H1 (cell line): ENCODE data around the gene HSFX4. TPM values are rescaled to one million over a fixed set of nuclear protein-coding genes. Genes with fewer than 3 reads are reported as not detected.

Source experiments
- CTCF ChIA-PET: fragments of 300-600 bp; sonication (Branson Sonifier 250); formaldehyde crosslinking; loops from one replicate; lab custom pipeline; 2021; ENCODE audit not compliant: partially characterized antibody; lab: Charles Lee
- POLR2A ChIA-PET: fragments of 300-600 bp; sonication (Branson Sonifier 250); formaldehyde crosslinking; loops from one replicate; lab custom pipeline; 2021; ENCODE audit warnings: inconsistent platforms; ENCODE audit not compliant: partially characterized antibody; lab: Charles Lee
- DNase-seq, 2 experiments: peaks; one replicate each; pipeline versions ENCODE4 v3.0.0 to v3.0.0-alpha.2; 2010 to 2022; ENCODE audit warnings: low spot score in 2 of 2, low read depth in 1 of 2, mixed read lengths in 1 of 2
- FAIRE-seq: peaks from 2 replicates; lab custom pipeline; 2011; peaks lifted over from hg19 to GRCh38; lab: Jason Lieb, UNC
- H2AFZ ChIP-seq: 2 replicates; pipeline ENCODE4 v1.8.1; 2012; ENCODE audit warnings: low read length, inconsistent platforms
- H2AK5ac ChIP-seq: 2 replicates; pipeline ENCODE4 v1.6.1; 2013; ENCODE audit warnings: low read depth, low read length
- H2BK120ac ChIP-seq: replicated peaks from 2 replicates; pipeline ENCODE3; 2013; ENCODE audit warnings: low read depth, low read length, inconsistent platforms
- H2BK12ac ChIP-seq: 2 replicates; pipeline ENCODE4 v1.6.1; 2013; ENCODE audit warnings: low read depth, low read length
- H2BK15ac ChIP-seq: 2 replicates; pipeline ENCODE4 v1.6.1; 2013; ENCODE audit warnings: low read length
- H2BK20ac ChIP-seq: 2 replicates; pipeline ENCODE4 v1.6.1; 2013; ENCODE audit warnings: low read length
- H2BK5ac ChIP-seq: 2 replicates; pipeline ENCODE4 v1.6.1; 2013; ENCODE audit warnings: low read depth, low read length
- H3K14ac ChIP-seq: 2 replicates; pipeline ENCODE4 v1.6.1; 2013; ENCODE audit warnings: inconsistent platforms; ENCODE audit not compliant: insufficient read length
- H3K18ac ChIP-seq: 2 replicates; pipeline ENCODE4 v1.6.1; 2013; ENCODE audit warnings: low read length; ENCODE audit errors: extremely low read depth
- H3K23ac ChIP-seq: 2 replicates; pipeline ENCODE4 v1.6.1; 2013; ENCODE audit warnings: inconsistent platforms; ENCODE audit not compliant: insufficient read length
- H3K23me2 ChIP-seq: 2 replicates; pipeline ENCODE4 v1.6.1; 2013; ENCODE audit warnings: low read depth, low read length
- H3K27ac ChIP-seq: 2 replicates; pipeline ENCODE4 v1.6.1; 2011; ENCODE audit warnings: low read depth, low read length, inconsistent platforms
- H3K27me3 ChIP-seq, 4 experiments: replicated peaks in 1 of 4; 1 replicate in 1 of 4; 2 replicates in 3 of 4; pipeline versions ENCODE4 v1.6.1 to v1.8.1; 2011 to 2013; ENCODE audit warnings: low read length in 3 of 4, mild to moderate bottlenecking in 3 of 4, inconsistent platforms in 2 of 4, mixed read lengths in 2 of 4, moderate library complexity in 1 of 4; ENCODE audit not compliant: control insufficient read depth in 3 of 4, insufficient read depth in 3 of 4; ENCODE audit errors: extremely low read depth in 1 of 4
- H3K36me3 ChIP-seq, 4 experiments: 2 replicates each; pipeline versions ENCODE4 v1.6.1 to v1.8.1; 2011 to 2013; ENCODE audit warnings: mild to moderate bottlenecking in 4 of 4, low read length in 3 of 4, moderate library complexity in 2 of 4, control low read depth in 1 of 4, inconsistent platforms in 1 of 4; ENCODE audit not compliant: insufficient read depth in 4 of 4, control insufficient read depth in 2 of 4
- H3K4ac ChIP-seq: replicated peaks from 2 replicates; pipeline ENCODE3; 2013; ENCODE audit warnings: low read length, low read depth, mixed read lengths, inconsistent platforms; ENCODE audit not compliant: insufficient read length
- H3K4me1 ChIP-seq, 4 experiments: replicated peaks in 1 of 4; 1 replicate in 1 of 4; 2 replicates in 3 of 4; pipeline versions ENCODE4 v1.6.1 to v1.8.1; 2011 to 2013; ENCODE audit warnings: low read length in 3 of 4, inconsistent platforms in 2 of 4, mixed read lengths in 1 of 4; ENCODE audit not compliant: insufficient read depth in 4 of 4, control insufficient read depth in 3 of 4
- H3K4me2 ChIP-seq, 2 experiments: 2 replicates each; pipeline versions ENCODE4 v1.6.1 to v1.8.1; 2011 to 2013; ENCODE audit warnings: low read depth in 2 of 2, low read length in 2 of 2, control low read depth in 1 of 2, inconsistent platforms in 1 of 2, mild to moderate bottlenecking in 1 of 2; ENCODE audit not compliant: insufficient read depth in 1 of 2
- H3K4me3 ChIP-seq, 4 experiments: fragments of 200-600, 300-600 bp in 1 of 4; sonication (generic), shearing (Covaris generic), sonication (Bioruptor Twin) in 1 of 4; 2 replicates each; pipeline versions ENCODE4 v1.5.1 to v1.8.1; 2011 to 2016; ENCODE audit warnings: low read length in 4 of 4, low read depth in 3 of 4, control low read depth in 2 of 4, inconsistent platforms in 2 of 4, mild to moderate bottlenecking in 2 of 4, mixed read lengths in 1 of 4, moderate library complexity in 1 of 4; ENCODE audit not compliant: insufficient read depth in 2 of 4; ENCODE audit errors: extremely low read depth in 1 of 4
- H3K56ac ChIP-seq: replicated peaks from 2 replicates; pipeline ENCODE3; 2013; ENCODE audit warnings: low read depth, mild to moderate bottlenecking, mixed read lengths, low read length, inconsistent platforms; ENCODE audit not compliant: insufficient read length
- H3K79me1 ChIP-seq: 2 replicates; pipeline ENCODE4 v1.6.1; 2013; ENCODE audit warnings: low read depth, low read length, control low read depth
- H3K79me2 ChIP-seq, 2 experiments: 2 replicates each; pipeline versions ENCODE4 v1.6.1 to v1.8.1; 2012 to 2013; ENCODE audit warnings: low read length in 2 of 2, mild to moderate bottlenecking in 2 of 2, inconsistent platforms in 1 of 2; ENCODE audit not compliant: insufficient read depth in 2 of 2, control insufficient read depth in 1 of 2
- H3K9ac ChIP-seq, 4 experiments: replicated peaks in 1 of 4; 1 replicate in 1 of 4; 2 replicates in 3 of 4; pipeline versions ENCODE4 v1.6.1 to v1.8.1; 2011 to 2013; ENCODE audit warnings: low read depth in 3 of 4, low read length in 3 of 4, control low read depth in 2 of 4, mild to moderate bottlenecking in 2 of 4, moderate library complexity in 2 of 4, inconsistent platforms in 1 of 4; ENCODE audit errors: extremely low read depth in 1 of 4
- H3K9me3 ChIP-seq, 2 experiments: 2 replicates each; pipeline versions ENCODE4 v1.6.1 to v1.8.1; 2012 to 2013; ENCODE audit warnings: mild to moderate bottlenecking in 2 of 2, moderate library complexity in 2 of 2, control low read depth in 1 of 2, inconsistent platforms in 1 of 2, low read depth in 1 of 2, low read length in 1 of 2, mixed read lengths in 1 of 2; ENCODE audit not compliant: insufficient read depth in 2 of 2
- H4K20me1 ChIP-seq, 2 experiments: replicated peaks in 1 of 2; 2 replicates each; pipeline versions ENCODE3 to v1.8.1; 2011 to 2013; ENCODE audit warnings: inconsistent platforms in 2 of 2, low read length in 2 of 2, mild to moderate bottlenecking in 1 of 2; ENCODE audit not compliant: insufficient read depth in 2 of 2, control insufficient read depth in 1 of 2
- H4K5ac ChIP-seq: 2 replicates; pipeline ENCODE4 v1.6.1; 2013; ENCODE audit warnings: low read length, low read depth, mixed read lengths, inconsistent platforms; ENCODE audit not compliant: insufficient read length
- H4K8ac ChIP-seq: 2 replicates; pipeline ENCODE4 v1.8.0; 2013; ENCODE audit warnings: mild to moderate bottlenecking, moderate library complexity, low read length, inconsistent platforms; ENCODE audit not compliant: insufficient read depth; ENCODE audit errors: extremely low read depth
- H4K91ac ChIP-seq: replicated peaks from 2 replicates; pipeline ENCODE3; 2013; ENCODE audit warnings: low read length, mixed read lengths, inconsistent platforms; ENCODE audit not compliant: insufficient read length
- BRCA1 ChIP-seq: IDR thresholded peaks from 2 replicates; pipeline ENCODE4 v1.6.1; 2012; ENCODE audit warnings: low read depth, low read length, improper control_type of control experiment
- CBX5 ChIP-seq: fragments of 300-800, 300-1000 bp; sonication (generic); IDR thresholded peaks from 2 replicates; pipeline ENCODE4 v1.7.1; 2016; ENCODE audit warnings: antibody characterized with exemption, low read length, low read depth
- CBX8 ChIP-seq: fragments of 300-800, 300-1000 bp; sonication (generic); IDR thresholded peaks from 2 replicates; pipeline ENCODE4 v1.7.1; 2016; ENCODE audit warnings: low read depth, low read length, borderline replicate concordance
- CEBPB ChIP-seq: IDR thresholded peaks from 2 replicates; pipeline ENCODE4 v1.6.1; 2012; ENCODE audit warnings: low read depth, low read length
- EZH2 ChIP-seq: fragments of 200-600 bp; sonication (generic); IDR thresholded peaks from 2 replicates; pipeline ENCODE4 v1.7.1; 2012; ENCODE audit warnings: low read depth, mild to moderate bottlenecking, moderate library complexity, low read length, inconsistent platforms; ENCODE audit not compliant: severe bottlenecking
- MAFK ChIP-seq: IDR thresholded peaks from 2 replicates; pipeline ENCODE4 v1.6.1; 2012; ENCODE audit warnings: low read depth, mild to moderate bottlenecking, improper control_type of control experiment, low read length
- RXRA ChIP-seq: IDR thresholded peaks from 2 replicates; pipeline ENCODE4 v1.6.1; 2011; ENCODE audit warnings: low read depth, mild to moderate bottlenecking, low read length, moderate library complexity; ENCODE audit not compliant: insufficient read depth
- SRF ChIP-seq: IDR thresholded peaks from 2 replicates; pipeline ENCODE4 v1.6.1; 2011; ENCODE audit warnings: mild to moderate bottlenecking, low read depth, low read length, moderate library complexity
- WGBS, 2 experiments: shearing (Covaris generic) in 1 of 2; methylation state at CpG; one replicate each; pipeline versions ENCODE4 v1.1.6 to v1.1.7; 2013 to 2015; ENCODE audit warnings: low lambda C conversion rate in 2 of 2, mixed read lengths in 2 of 2, inconsistent platforms in 1 of 2, low coverage in 1 of 2, missing lambda C conversion rate in 1 of 2; ENCODE audit not compliant: insufficient replicate concordance in 2 of 2, insufficient coverage in 1 of 2, insufficient read length in 1 of 2; ENCODE audit errors: extremely low coverage in 1 of 2, missing lambda C conversion rate in 1 of 2; 5-methylcytosine and 5-hydroxymethylcytosine counted together
- polyA plus RNA-seq, 7 experiments: library from polyadenylated mRNA; depleted of rRNA in 3 of 7; stranded (reverse) in 5 of 7; unstranded in 2 of 7; fragments of >200 nt in 5 of 7; fragments of 200-250 nt in 2 of 7; gene quantifications; 1 replicate in 5 of 7; 2 replicates in 1 of 7; 4 replicates in 1 of 7; pipeline versions ENCODE4 v1.2.1 to v1.2.3, GENCODE V29; 2011 to 2013; ENCODE audit warnings: missing spikeins in 2 of 7, mixed read lengths in 2 of 7
- total RNA-seq: library from RNA; stranded (reverse); fragmentation: NEBNext Ultra II Directional; extraction: Animal tissue kit (Norgen Biotek cat#: 25700); gene quantifications from 2 replicates; pipeline ENCODE4 v1.2.1, GENCODE V29; 2021

The HSFX4 gene
- total and polyA plus RNA-seq, 2 of the 8 experiments (the other 6 are each of a cell fraction or from before 2014, with no cell fraction given): not detected

DNA sequence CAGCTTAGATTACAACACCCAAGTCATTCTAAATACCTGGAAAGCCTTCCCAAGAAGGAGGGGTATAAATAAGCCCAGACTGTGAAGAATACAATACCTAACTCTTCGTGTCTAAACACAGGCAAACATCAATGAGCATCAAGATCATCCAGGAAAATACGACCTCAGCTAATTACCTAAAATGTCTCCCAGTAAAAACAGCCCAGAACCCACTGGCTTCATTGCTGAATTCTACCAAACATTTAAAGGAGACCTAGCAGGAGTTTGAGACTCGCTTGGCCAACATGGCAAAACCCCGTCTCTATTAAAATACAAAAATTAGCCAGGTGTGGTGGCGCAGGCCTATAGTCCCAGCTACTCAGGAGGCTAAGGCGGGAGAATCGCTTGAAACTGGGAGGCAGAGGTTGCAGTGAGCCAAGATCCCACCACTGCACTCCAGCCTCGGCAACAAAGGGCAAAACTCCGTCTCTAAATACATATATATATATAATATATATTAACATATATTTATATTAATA, 19.1 kb upstream of the HSFX4 start:
- Histone ChIP-seq H4K5ac (no peak overlapping the region), H3K56ac (no peak overlapping the region), H3K4me2 (no peak overlapping the region), H2BK20ac (no peak overlapping the region), H3K4me1 (no peaks in the 10 kb centered on the region), H3K18ac (no peak overlapping the region), H3K4me3 (no peak overlapping the region), H3K36me3 (no peaks in the 10 kb centered on the region), H2AFZ (no peak overlapping the region), H2BK120ac (no peak overlapping the region), H3K9me3 (no peaks in the 10 kb centered on the region), H4K20me1 (no peaks in the 10 kb centered on the region), H3K27ac (no peak overlapping the region), H3K4ac (no peak overlapping the region), H3K27me3 (no peaks in the 10 kb centered on the region), H3K14ac (no peak overlapping the region), H2BK15ac (no peak overlapping the region), H3K23me2 (no peaks in the 10 kb centered on the region), H2BK5ac (no peak overlapping the region), H3K79me1 (no peaks in the 10 kb centered on the region), H3K79me2 (no peaks in the 10 kb centered on the region), H2AK5ac (no peak overlapping the region), H2BK12ac (no peak overlapping the region), H3K9ac (no peak overlapping the region), H4K91ac (no peak overlapping the region), H4K8ac (no peak overlapping the region), H3K23ac (no peak overlapping the region)
- FAIRE-seq (no peak), DNase-seq (no peak)
- 82% methylated on average over 9 of the region's 9 CpGs; no CpG with 5 or more reads in 1 of the 2 experiments for WGBS, 2 experiments
- ChIA-PET POLR2A (no interaction called here), CTCF (interaction anchor here (0.6 kb wide), 1 partner anchor 645 kb away, joined by 3 read pairs; no protein-coding TSS in a partner anchor)
- TF ChIP-seq SRF (no peak), MAFK (no peak), BRCA1 (no peak), CBX5 (no peak), CEBPB (no peak), EZH2 (no peak), CBX8 (no peak), RXRA (no peak)
